HG02885 (cell line): ENCODE data around the gene RAB40C.
A peak's percentile ranks its signal among the peaks of the same experiment; 100 is the strongest.

ENCODE experiments used
- ATAC-seq: cut with Tn5 transposase; IDR thresholded peaks from one replicate; pipeline ENCODE4 v1.9.1; 2021; ENCODE audit warnings: mild to moderate bottlenecking; ENCODE audit not compliant: unreplicated experiment, poor library complexity

Gene RAB40C

GRCh38 chr16:574021-574760 is 15.7 kb upstream of the RAB40C start:
- ATAC-seq: no peak

GRCh38 chr16:575354-576196 is 14.3 kb upstream of the RAB40C start:
- no peak for ATAC-seq

- no peak for ATAC-seq
Observed at GRCh38 chr16:576197-576822, 13.6 kb upstream of the RAB40C start.

- ATAC-seq: no peak
Observed at GRCh38 chr16:576823-577201, 13.1 kb upstream of the RAB40C start.

DNA sequence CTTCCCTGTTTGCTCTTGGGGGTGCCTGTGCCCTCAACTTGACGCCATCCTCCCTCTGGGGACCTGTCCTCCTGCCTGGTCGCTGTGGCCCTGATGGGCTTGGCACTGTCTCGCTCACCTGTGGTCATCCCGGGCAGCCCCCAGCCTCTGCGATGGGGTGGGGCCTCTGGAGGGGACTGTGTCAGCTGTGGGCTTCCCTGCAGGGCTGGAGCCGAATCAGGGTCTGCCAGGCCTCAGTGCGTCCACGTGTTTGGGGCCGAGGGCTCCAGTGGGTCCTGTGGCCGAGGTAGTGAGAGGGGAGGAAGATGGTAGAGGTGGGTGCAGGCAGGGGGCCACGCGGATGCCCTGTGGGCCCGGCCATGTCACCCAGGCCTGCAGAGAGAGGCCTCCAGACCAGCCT is 12.1 kb upstream of the RAB40C start:
- no peak for ATAC-seq

DNA sequence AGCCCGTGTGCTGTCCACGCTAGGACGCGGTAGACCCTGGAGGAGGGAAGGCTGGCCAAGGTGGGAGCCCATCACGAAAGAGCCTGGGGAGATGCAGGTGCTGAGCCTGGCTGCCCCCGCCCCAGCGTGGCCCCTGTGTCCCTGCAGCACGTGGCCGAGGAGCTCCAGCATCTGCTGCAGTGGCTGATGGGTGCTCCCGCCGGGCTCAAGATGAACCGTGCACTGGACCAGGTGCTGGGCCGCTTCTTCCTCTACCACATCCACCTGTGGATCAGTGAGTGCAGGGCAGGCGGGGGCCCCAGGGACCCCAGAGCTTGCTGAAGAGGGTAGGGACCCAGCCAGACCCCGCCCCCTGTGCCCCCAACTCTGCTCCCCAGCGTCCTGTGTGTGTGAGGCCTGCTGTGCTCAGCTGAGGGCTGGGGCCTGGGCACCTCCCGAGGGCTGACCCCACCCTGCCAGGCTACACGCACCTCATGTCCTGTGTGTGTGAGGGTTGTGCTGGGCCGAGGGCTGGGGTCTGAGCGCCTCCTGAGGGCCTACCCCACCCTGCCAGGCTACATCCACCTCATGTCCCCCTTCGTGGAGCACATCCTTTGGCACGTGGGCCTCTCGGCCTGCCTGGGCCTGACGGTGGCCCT is 11.5 kb upstream of the RAB40C start:
- no peak for ATAC-seq

- ATAC-seq: peak; percentile 54
Observed at GRCh38 chr16:578870-579405, 10.9 kb upstream of the RAB40C start.

DNA sequence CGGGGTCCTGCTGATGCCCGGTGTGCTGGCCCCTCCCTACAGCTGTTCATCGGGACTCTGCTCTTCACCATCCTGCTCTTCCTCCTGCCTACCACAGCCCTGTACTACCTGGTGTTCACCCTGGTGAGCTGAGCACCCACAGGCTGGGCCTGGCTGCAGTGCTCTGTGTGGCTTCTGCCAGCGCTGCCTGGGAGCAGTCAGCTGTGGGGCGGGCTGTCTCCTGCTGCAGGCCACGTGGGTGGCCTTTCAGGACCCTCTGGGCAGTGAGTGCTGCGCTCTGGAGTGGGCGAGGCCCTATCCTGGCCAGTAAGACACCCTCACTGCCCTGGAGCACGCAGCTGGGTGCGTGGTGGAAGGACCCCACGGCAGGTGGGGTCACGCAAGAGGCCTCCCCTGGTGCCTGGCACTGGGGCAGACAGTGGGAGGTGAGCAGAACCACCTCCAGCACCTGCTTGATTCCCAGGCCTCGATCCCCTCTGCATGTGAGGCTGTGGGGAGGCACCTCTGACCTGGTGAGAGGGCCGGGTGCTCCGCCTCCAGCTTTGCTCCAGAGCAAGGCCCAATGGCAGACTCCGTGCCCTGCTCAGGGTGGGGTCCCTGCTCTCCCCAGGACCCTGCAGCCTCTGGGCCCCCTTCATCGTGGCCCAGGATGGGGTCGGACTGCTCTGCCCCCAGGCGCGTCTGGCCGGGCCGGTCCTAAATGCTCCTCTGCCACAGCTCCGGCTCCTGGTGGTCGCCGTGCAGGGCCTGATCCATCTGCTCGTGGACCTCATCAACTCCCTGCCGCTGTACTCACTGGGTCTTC is 9.5 kb upstream of the RAB40C start:
- no peak for ATAC-seq

GRCh38 chr16:580946-581498 is 8.8 kb upstream of the RAB40C start:
- no peak for ATAC-seq

GRCh38 chr16:582218-582613 is 7.7 kb upstream of the RAB40C start:
- ATAC-seq: no peak

DNA sequence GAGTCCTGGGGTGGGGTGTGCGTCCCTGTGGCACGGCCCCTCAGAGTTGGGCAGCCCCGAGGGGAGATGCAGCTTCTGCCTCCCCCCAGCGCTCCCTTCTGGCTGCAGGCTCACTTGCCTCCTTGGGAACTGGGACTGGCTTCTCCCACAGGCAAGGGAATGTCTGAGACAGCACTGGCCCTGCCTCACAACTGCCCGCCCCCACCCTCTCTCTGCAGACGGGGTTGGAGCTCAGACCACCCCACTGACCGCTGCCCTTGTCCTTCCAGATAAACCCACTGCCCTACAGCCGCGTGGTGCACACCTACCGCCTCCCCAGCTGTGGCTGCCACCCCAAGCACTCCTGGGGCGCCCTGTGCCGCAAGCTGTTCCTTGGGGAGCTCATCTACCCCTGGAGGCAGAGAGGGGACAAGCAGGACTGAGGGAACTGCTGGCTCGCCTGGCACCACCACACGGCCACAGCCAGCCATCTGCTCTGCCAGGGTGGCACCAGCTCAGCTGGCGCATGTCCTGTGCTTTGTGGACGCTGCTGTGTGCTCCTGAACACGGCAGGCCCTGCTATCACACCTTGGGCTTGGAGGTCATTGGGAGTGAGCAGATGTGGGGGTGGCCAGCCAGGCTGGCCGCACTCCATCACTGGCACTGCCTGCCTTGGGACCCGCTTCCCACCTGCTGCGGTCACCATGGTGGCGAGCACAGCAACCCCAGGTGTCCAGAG is 7.1 kb upstream of the RAB40C start:
- ATAC-seq: no peak

DNA sequence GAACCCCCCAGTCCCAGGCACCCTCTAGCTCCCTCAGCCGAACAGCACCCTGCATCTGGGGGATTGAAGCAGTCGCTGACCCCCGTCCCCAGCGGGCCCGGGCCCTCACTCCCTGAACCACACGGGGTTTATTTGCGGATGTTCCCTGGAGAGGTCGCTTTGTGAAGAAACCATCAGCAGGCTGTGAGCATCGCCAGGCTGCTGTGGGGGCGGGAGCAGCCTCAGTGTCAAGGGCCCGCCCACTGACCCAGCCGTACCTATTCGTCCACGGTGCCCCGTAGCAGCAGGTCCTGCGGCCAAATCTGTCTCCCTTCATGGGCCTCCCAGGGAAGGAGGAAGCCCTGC is 6.4 kb upstream of the RAB40C start:
- no peak for ATAC-seq

- ATAC-seq: no peak
Observed at GRCh38 chr16:583815-584591, 5.9 kb upstream of the RAB40C start.

DNA sequence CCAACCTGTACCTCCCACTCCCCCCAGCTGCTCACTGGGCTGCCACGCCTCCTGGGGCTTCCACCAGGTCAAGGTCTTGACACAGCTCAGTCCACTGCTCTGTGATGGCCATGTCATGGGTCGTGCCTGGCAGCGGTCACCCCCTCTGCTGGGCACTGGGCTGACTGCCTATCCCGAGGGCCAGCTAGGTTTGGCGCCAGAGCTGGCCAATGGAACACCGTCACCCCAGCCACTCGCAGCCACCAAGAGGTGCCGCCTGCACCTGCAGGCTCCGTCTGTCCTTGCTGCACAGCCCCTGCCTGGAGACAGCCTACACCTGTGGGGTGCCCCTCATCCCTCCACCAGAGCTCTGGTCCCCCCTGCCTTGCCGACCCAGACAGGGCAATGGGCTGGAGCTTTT is 4.5 kb upstream of the RAB40C start:
- ATAC-seq: no peak

DNA sequence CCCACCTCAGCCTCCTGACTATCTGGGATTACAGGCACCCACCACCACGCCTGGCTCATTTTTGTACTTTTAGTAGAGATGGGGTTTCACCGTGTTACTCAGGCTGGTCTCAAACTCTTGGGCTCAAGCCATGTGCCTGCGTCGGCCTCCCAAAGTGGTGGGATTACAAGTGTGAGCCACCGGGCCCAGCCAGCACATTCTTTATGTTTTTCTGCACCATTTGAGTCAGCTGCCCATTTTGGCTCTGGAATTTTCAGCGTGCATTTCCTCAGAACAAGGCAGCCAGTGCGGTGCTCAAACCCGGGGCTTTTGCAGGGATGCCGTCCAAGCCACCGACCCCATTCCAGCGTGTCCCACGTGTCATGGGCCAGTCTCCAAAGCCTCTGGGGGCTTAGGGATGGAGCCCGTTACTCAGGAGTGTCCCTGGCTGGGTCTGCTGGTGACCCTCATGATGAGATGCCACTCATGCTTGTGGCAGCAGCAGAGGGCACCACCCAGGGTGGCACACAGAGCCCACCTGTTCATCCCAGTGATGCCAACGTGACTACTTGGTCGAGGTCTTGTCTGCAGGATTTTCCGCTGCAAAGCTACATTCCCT is 3.7 kb upstream of the RAB40C start:
- no peak for ATAC-seq

DNA sequence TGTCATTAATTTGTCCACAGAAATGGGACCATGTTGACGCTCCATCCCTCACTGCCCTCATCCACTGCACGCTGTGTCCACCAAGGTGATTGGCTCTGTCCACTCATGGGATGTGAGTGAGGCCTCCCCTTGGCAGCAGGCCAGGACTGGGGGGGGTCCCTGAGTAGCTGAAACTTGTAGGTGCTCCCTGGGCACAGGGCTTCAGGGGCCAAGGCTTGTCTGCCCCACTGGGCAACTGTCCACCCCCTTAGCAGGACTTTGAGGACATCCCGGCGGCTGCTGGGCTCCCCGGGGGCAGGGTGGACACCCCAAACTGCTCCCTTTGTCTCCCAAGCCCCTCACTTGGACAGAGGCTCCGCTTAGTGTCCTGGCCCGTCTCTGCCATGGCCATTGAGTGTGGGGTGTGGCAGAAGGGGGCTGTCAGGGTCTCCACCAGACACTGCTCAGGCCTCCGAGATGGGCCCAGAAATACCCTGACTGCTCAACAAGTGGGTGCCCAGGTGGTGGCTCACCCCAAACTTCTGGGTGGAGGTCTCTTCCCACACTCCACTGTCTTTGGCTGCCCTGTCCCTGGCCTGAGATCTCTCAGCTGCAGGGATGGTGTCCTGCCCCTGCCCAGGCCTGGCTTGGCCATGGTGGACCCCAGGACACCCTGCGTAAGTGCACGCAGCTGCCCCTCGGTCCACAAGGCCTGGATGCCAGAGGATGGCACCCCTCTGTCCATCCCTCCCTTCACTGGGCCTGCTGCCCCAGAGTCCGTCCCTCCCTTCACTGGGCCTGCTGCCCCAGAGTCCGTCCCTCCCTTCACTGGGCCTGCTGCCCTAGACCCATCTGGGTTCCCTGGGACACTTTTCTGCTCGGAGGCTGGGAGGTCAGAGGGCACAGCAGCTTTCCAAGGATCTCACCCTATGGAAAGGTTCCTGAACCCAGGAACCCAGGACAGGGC is 2.9 kb upstream of the RAB40C start:
- no peak for ATAC-seq

DNA sequence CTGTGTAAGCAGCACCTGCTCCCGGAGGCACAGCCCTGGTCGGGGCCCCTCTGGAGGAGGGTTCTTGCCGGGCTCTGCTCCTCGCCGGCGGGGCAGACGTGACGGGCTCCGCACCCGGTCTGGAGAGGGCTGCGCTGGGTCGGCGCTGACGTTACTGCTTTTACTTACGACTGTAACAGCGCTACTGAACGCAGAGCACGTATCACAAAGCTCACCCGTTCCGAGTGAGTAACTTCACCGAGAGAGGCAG is 1.3 kb upstream of the RAB40C start:
- ATAC-seq: peak; percentile 11
